HG02943 (cell line): ENCODE measurements around the gene BRD3.
"Not testable (repeated sequence)": the region's sequence is repeated elsewhere in the genome, so short reads cannot be mapped to it uniquely, and the experiment has no call there.

Experiments
- ATAC-seq: cut with Tn5 transposase; IDR thresholded peaks from one replicate; pipeline ENCODE4 v1.9.1; 2021; ENCODE audit warnings: mild to moderate bottlenecking, low read depth, moderate library complexity; ENCODE audit not compliant: unreplicated experiment

Gene BRD3

GRCh38 chr9:133995012-133995896 lies 72.6 kb downstream of the BRD3 start:
- ATAC-seq: no peak

DNA sequence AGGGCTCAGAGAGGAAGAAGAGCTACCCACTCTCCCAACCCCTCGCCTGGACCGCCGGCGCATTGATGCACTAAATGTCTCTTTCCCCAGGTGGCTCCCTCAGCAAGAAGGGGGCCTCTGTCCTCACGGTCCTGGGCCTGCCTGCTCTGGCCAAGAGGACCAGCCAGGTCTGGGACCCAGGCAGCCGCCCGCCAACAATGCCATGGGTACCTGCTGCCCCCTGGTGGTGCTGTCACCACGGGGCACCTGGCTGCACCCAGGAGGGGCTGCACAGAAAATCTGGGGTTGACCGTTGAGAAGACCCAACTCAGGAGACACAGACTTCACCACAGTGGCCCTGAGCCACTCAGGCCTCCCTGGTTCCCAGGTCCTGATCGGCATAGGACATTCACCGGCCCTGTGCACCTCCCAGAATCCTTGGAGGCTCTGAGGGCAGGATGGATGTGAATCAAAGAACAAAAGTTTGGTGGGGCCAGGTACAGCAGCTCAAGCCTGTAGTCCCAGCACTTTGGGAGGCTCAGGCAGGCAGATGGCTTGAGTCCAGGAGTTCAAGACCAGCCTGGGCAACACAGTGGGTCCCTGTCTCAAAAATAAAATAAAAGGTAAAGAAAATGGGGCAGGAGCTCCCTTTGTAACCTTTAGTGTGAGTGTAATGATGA lies 73.3 kb downstream of the BRD3 start:
- no peak for ATAC-seq

GRCh38 chr9:133993635-133994253 lies 74.1 kb downstream of the BRD3 start:
- no peak for ATAC-seq

- ATAC-seq: peak; percentile 54
Measured at GRCh38 chr9:133992780-133993634, 74.8 kb downstream of the BRD3 start.

DNA sequence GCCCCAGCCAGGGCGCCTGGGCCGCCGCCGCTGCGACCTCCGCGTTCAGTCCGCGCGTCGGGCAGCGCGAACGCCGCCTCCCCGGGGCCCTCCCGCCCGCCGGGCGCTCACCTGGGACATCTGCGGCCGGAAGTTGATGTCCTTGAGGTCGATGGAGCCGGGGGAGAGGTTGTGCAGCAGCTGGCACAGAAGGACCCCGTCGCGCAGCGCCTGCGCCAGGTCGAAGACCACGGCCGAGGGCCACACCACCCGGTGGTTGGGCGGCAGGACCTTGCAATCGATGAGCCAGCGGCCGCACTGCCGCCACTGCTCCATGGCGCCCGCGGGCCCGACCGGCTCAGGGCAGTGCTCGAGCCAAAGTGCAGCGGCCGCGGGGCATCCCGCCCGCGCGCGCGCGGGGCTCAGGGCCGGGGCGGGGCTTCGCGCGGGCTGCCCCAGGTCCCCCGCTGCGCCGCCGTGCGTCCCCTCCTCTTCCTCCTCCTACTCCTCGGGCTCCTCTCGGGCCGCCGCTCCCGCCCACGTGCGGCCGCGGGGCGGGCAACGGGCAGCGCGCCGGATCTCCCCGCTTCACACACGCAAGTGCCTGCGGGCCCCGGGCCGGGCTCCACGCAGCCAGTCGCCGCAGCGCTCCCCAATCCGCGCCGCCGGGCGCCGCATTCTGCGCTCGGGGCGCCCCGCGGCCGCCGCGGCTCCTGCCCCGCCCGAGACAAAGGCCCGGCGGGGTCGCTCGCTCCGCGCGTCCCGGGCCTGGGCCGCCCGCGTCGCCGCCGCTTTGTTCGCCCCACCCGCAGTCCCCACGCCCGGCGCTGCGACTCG lies 75.7 kb downstream of the BRD3 start, which contains the start of gene VAV2:
VAV2 (minus strand) TSS at position 361 of the 816 bp plus-strand sequence; CDS start at position 315, 46 bp downstream.
- ATAC-seq: peak; percentile 52

- peak; percentile 5 for ATAC-seq
Measured at GRCh38 chr9:133991214-133991921, 76.5 kb downstream of the BRD3 start.

- no peak for ATAC-seq
Measured at GRCh38 chr9:133990366-133991213, 77.2 kb downstream of the BRD3 start.

DNA sequence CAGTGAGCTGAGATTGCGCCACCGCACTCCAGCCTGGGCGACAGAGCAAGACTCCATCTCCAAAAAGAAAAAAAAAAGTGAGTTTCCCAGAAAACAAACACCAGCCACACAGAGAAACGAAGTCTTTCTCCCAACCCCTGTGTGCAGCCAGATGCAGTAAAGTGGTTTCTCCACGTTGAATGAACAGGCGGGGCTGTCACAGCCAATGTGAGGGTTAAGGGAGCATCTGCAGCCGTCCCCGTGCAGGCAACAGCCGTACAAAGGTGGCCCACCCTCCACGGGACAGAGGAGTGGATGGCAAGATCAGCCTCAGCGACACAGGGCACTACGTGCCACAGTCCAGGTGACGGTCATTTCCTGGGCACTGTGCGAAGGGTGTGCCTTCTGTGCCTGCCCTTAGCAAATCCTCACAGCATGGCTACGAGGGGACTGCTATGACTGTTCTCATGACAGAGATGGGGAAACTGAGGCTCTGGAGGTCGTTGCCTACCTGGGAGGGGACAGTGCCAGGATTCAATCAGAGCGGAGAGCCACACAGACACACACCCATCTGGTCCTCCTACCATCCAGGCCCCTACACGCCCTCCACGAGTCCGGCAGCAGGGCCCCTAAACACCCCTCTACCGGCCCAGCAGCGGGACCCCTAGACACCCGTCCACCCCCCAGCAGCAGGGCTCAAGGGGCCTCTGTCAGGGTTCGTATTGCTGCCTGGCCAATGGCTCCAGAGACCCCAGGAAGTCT lies 78.0 kb downstream of the BRD3 start:
- ATAC-seq: no peak

- ATAC-seq: not testable (repeated sequence)
Measured at GRCh38 chr9:133988771-133989170, 79.1 kb downstream of the BRD3 start.

DNA sequence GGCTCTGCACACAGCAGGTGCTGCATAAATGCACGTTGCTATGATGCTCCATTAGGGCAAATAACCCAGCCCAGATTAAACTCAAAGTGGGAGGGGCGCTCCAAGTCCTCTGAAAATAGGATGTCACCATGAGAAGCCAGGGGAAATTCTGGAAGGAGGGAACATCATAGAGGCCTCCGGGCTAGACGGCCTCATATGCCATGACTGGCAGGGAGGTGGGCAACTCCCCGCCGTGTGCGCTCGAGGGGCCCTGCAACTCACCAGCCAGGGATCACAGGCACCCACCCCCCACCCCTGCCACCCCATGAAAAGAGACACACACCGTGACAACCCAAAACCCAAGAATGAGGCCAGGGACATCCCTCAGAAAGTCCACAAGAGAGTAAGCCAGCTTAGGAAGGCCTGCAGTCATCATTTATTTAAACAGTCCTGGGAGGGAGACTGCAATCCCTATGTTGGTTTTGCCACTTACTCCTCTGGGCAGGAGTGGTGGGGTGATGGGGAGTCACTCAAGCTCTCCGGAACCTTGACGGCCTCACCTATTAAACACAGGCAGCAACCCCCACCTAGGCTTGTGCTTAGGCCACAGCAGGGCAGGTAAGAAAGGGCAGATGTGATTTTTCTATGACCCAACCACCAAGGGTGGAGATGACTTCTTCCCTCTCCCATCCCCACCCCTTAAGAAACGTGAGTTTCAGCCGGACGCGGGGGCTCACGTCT lies 79.7 kb downstream of the BRD3 start:
- ATAC-seq: no peak

GRCh38 chr9:133987446-133987788 lies 80.4 kb downstream of the BRD3 start:
- no peak for ATAC-seq

DNA sequence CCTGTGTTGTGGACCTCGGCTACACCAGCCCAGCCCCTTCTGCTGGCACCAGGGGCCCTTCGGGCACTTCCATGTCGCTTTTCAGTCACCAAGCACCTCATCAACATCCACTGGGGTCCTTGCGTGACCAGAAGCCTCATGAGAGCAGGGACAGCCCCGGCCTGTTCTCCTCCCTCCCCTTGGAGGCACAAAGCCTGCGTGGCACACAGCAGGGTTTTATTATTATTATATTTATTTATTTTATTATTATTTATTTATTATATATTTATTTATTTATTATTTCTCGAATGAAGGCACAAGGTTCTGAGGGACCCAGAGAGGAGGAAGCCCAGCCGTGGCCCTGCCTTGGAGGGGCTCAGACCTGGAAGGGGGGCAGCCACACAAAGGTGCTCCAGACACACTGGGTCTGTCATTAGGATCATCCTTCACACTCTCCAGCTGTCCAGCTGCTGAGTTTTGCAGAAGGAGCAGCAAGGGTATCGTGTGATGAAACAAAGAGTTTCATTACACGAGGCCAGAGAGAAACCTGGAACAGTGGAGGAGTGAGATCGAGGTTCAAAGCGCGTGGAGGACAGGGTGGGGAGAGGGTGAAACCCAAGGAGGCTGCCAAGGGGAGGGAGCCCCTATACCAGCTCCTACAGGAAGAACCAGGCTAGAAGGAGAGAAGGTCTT lies 80.9 kb downstream of the BRD3 start:
- no peak for ATAC-seq

DNA sequence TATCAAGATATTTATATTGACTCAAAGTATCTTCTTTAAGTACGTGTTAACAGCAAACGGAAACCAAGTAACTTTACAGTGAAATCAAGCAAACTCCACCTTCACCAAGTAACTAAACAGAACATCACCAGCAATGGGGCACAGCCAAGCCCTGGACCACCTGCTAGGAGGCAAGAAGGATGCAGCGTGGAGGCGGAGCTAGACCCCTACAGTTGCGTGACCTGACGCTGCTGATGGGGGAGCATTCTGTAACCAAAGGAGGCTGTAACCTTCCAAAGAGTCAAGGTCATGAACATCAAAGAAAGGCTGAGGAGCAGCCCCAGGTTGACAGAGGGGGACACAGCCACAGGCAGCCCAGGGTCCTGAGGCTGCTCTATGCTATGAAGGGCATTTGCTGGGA lies 81.8 kb downstream of the BRD3 start:
- ATAC-seq: no peak

DNA sequence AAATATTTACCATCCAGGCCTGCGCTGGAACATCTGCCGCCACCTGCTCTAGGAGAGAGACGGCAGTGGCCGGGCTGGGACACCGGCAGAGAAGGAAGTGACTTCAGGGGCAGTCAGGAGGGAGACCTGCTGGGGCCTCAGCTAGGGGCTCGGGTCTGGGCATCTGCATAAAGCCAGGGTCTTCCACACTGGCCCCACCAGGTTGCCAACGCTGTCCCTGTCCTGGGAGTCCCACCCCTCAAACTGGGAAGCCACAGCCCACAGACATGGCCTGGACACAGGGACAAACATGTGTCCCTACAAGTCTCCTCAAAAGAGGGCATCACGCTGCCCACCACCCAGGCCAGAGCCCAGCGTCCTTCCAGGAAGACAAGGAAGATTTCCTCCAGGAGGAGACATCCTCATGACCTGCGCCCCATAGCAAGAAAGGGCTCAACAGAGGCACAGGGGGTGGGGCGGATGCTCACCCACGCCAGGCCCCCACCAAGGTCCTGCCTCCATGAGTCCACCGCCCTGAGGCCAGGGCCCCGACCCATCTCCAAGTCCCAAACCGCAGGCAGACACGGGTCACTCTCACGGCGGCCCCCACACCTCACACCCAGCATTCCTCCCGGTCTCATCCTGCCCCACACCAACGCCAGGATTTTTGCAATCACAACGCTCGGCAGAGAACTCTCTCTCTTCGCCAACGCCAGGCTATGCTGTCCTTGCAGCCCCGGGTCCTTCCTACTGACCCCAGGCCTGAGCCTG lies 84.7 kb downstream of the BRD3 start:
- no peak for ATAC-seq

DNA sequence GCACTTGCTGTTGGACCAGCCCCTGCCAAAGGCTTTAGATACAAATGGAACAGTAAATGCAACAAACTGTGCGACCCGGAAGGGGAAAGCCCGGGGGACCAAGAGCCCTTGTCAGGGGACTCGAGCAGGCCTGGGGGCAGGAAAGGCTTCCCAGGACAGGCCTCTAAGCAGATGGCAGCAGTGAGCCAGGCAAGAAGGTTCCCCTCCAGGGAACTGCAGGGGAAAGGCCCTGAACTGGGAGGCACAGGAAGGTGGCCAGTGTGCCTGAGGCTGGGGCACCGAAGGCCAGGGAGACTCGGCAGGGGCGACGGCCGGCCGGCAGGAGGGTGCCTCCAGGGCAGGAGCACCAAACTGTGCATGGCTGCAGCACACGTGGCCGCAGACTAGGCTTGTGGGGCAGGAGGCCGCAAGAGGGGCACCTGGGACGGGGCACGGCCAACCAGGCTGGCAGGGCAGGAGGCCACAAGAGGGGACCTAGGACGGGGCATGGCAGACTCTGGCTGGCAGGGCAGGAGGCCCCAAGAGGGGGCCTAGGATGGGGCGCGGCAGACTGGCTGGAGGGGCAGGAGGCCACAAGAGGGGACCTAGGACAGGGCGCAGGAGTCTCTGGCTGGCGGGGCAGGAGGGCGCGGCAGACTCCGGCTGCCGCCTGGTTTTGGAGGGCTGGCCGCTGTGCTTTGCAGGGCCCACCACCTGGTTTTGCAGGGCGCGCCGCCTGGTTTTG lies 85.7 kb downstream of the BRD3 start:
- ATAC-seq: no peak
